Neuronal stem cell (in vitro differentiated cells): Measurements from ENCODE around the gene HDAC2.

Source experiments
- DNase-seq: peaks from one replicate; pipeline ENCODE4 v3.0.0-alpha.2; 2013; ENCODE audit warnings: low spot score
- H2AFZ ChIP-seq: one replicate; pipeline ENCODE4 v1.6.1; 2013; ENCODE audit warnings: mild to moderate bottlenecking, low read length, inconsistent platforms
- H2AK5ac ChIP-seq: 2 replicates; pipeline ENCODE4 v1.6.1; 2013; ENCODE audit warnings: low read depth, mild to moderate bottlenecking, inconsistent platforms, low read length, moderate library complexity, mixed read lengths
- H2BK120ac ChIP-seq: 2 replicates; pipeline ENCODE4 v1.6.1; 2013; ENCODE audit warnings: low read depth, mild to moderate bottlenecking, inconsistent platforms, low read length, moderate library complexity, mixed read lengths
- H2BK12ac ChIP-seq: one replicate; pipeline ENCODE4 v1.6.1; 2013; ENCODE audit warnings: low read length, inconsistent platforms
- H2BK15ac ChIP-seq: 2 replicates; pipeline ENCODE4 v1.6.1; 2013; ENCODE audit warnings: mild to moderate bottlenecking, low read length, inconsistent platforms, mixed read lengths
- H2BK5ac ChIP-seq: one replicate; pipeline ENCODE4 v1.6.1; 2013; ENCODE audit warnings: inconsistent platforms, mild to moderate bottlenecking, low read length, moderate library complexity
- H3K14ac ChIP-seq: one replicate; pipeline ENCODE4 v1.6.1; 2013; ENCODE audit warnings: low read length, inconsistent platforms
- H3K18ac ChIP-seq: 2 replicates; pipeline ENCODE4 v1.6.1; 2013; ENCODE audit warnings: low read length, inconsistent platforms
- H3K23ac ChIP-seq: 2 replicates; pipeline ENCODE4 v1.6.1; 2013; ENCODE audit warnings: low read depth, mild to moderate bottlenecking, mixed read lengths, low read length, inconsistent platforms; ENCODE audit not compliant: poor library complexity
- H3K27ac ChIP-seq: replicated peaks from 3 replicates; pipeline ENCODE4 v1.5.1; 2013; ENCODE audit warnings: low read length, inconsistent platforms
- H3K27me3 ChIP-seq, 3 experiments: 2 replicates each; pipeline ENCODE4 v1.6.1; 2013; ENCODE audit warnings: low read length in 3 of 3, mild to moderate bottlenecking in 2 of 3, inconsistent platforms in 1 of 3, low read depth in 1 of 3, mixed read lengths in 1 of 3, moderate library complexity in 1 of 3; ENCODE audit not compliant: control insufficient read depth in 3 of 3, insufficient read depth in 3 of 3
- H3K36me3 ChIP-seq, 2 donors: replicated peaks in 1 of 2; 2 replicates each; pipeline ENCODE4 v1.6.1; 2013; ENCODE audit warnings: low read length in 2 of 2; ENCODE audit not compliant: control insufficient read depth in 2 of 2, insufficient read depth in 2 of 2
- H3K4ac ChIP-seq: 2 replicates; pipeline ENCODE4 v1.6.1; 2013; ENCODE audit warnings: inconsistent platforms, mild to moderate bottlenecking, low read length, moderate library complexity
- H3K4me1 ChIP-seq, 2 donors: 1 replicate in 1 of 2; 2 replicates in 1 of 2; pipeline ENCODE4 v1.6.1; 2013; ENCODE audit warnings: low read length in 2 of 2, low read depth in 1 of 2; ENCODE audit not compliant: control insufficient read depth in 2 of 2, insufficient read depth in 1 of 2
- H3K4me2 ChIP-seq: one replicate; pipeline ENCODE4 v1.6.1; 2013; ENCODE audit warnings: mild to moderate bottlenecking, low read length, inconsistent platforms; ENCODE audit not compliant: insufficient read depth, poor library complexity, severe bottlenecking
- H3K4me3 ChIP-seq, 2 donors: 2 replicates each; pipeline ENCODE4 v1.5.1; 2013; ENCODE audit warnings: low read length in 2 of 2, mild to moderate bottlenecking in 2 of 2, inconsistent platforms in 1 of 2, moderate library complexity in 1 of 2
- H3K79me1 ChIP-seq: one replicate; pipeline ENCODE4 v1.6.1; 2013; ENCODE audit warnings: low read depth, mild to moderate bottlenecking, inconsistent platforms, low read length, moderate library complexity
- H3K9ac ChIP-seq: one replicate; pipeline ENCODE4 v1.6.1; 2013; ENCODE audit warnings: mild to moderate bottlenecking, low read depth, low read length, inconsistent platforms; ENCODE audit not compliant: poor library complexity
- H3K9me3 ChIP-seq, 2 donors: replicated peaks in 1 of 2; 2 replicates each; pipeline versions ENCODE3 to v1.6.1; 2013; ENCODE audit warnings: low read length in 2 of 2, mild to moderate bottlenecking in 2 of 2, inconsistent platforms in 1 of 2, low read depth in 1 of 2, mixed read lengths in 1 of 2, moderate library complexity in 1 of 2; ENCODE audit not compliant: control insufficient read depth in 2 of 2, insufficient read depth in 1 of 2
- H4K8ac ChIP-seq: one replicate; pipeline ENCODE4 v1.6.1; 2013; ENCODE audit warnings: low read depth, mild to moderate bottlenecking, inconsistent platforms, low read length, moderate library complexity
- H4K91ac ChIP-seq: one replicate; pipeline ENCODE4 v1.6.1; 2013; ENCODE audit warnings: low read length, low read depth, mild to moderate bottlenecking, inconsistent platforms; ENCODE audit not compliant: poor library complexity
- WGBS, 2 donors: extraction: QIAGEN DNeasy Blood & Tissue Kit; methylation state at CpG; one replicate each; pipeline ENCODE4 v1.1.7; 2013; ENCODE audit warnings: missing lambda C conversion rate in 2 of 2, mixed read lengths in 1 of 2; ENCODE audit not compliant: insufficient read length in 2 of 2, insufficient replicate concordance in 1 of 2; ENCODE audit errors: extremely low coverage in 2 of 2; 5-methylcytosine and 5-hydroxymethylcytosine counted together

The HDAC2 gene

DNA sequence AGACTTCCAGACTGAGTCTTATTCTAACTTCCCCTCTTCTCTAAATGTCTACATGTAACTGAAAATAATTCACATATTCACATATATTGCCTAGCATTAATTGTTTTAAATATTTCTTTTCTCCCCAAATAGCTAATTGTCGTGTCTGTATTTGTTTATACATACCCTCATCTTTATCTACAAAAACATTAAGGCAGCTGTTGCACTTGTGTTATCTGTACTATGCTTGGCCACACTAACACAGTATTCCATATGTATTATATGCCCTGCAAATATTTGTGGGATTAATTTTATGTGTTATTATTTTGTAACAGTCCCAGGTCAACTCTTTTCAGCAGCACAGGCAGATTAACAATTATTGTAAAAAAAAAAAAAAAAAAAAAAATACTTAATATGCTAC is 11.7 kb downstream of the HDAC2 start:
- no CpG with 5 or more reads among the region's 1 CpG for WGBS, 2 donors
- Histone ChIP-seq H4K8ac (no peak overlapping the region), H3K4ac (no peak overlapping the region), H3K14ac (no peak overlapping the region), H3K4me2 (no peak overlapping the region), H2BK15ac (no peak overlapping the region), H3K18ac (no peak overlapping the region), H2AFZ (no peak overlapping the region), H3K4me1 (no peaks in the 10 kb centered on the region), H3K27ac (no peak overlapping the region), H3K79me1 (peaks cover 2% of the 10 kb centered on the region), H4K91ac (no peak overlapping the region), H2BK12ac (no peak overlapping the region), H3K9ac (no peak overlapping the region), H3K27me3 (no peaks in the 10 kb centered on the region), H3K36me3 (peaks cover 7 to 85% of the 10 kb centered on the region in 2 donors), H2BK120ac (no peak overlapping the region), H2AK5ac (no peak overlapping the region), H3K9me3 (peaks cover under 1 to 19% of the 10 kb centered on the region in 2 donors), H3K4me3 (no peak overlapping the region), H3K23ac (no peak overlapping the region), H2BK5ac (no peak overlapping the region)
- DNase-seq = no peak

- no peaks in the 10 kb centered on the region for H3K27me3 ChIP-seq
- H2AK5ac ChIP-seq = no peak overlapping the region
- peaks cover 12 to 100% of the 10 kb centered on the region in 2 donors for H3K36me3 ChIP-seq
- H4K8ac ChIP-seq = no peak overlapping the region
- no peak overlapping the region for H2BK15ac ChIP-seq
- no peak overlapping the region for H3K27ac ChIP-seq
- H2BK12ac ChIP-seq = no peak overlapping the region
- no peak overlapping the region for H3K14ac ChIP-seq
- peaks cover 2% of the 10 kb centered on the region for H3K79me1 ChIP-seq
- no peaks in the 10 kb centered on the region for H3K4me1 ChIP-seq
- no peak overlapping the region for H3K18ac ChIP-seq
- H3K9ac ChIP-seq = no peak overlapping the region
- H3K4me2 ChIP-seq = no peak overlapping the region
- WGBS, 2 donors = no CpG with 5 or more reads among the region's 1 CpG
- no peak overlapping the region for H2AFZ ChIP-seq
- no peak overlapping the region for H3K4ac ChIP-seq
- no peak overlapping the region for H3K4me3 ChIP-seq
- no peak for DNase-seq
- H3K9me3 ChIP-seq = peaks cover 0 to 4% of the 10 kb centered on the region in 2 donors
- H3K23ac ChIP-seq = no peak overlapping the region
- H2BK5ac ChIP-seq = no peak overlapping the region
- H2BK120ac ChIP-seq = no peak overlapping the region
- no peak overlapping the region for H4K91ac ChIP-seq
These were observed 16.3 kb downstream of the HDAC2 start for GRCh38 chr6:113954653-113955052.

GRCh38 chr6:113953346-113953745 is 17.6 kb downstream of the HDAC2 start:
- Histone ChIP-seq H2BK15ac (no peak overlapping the region), H2BK5ac (no peak overlapping the region), H3K79me1 (peaks cover 2% of the 10 kb centered on the region), H2AFZ (no peak overlapping the region), H3K23ac (no peak overlapping the region), H2AK5ac (no peak overlapping the region), H3K18ac (no peak overlapping the region), H3K27ac (no peak overlapping the region), H3K4me1 (no peaks in the 10 kb centered on the region), H4K91ac (no peak overlapping the region), H3K4me2 (no peak overlapping the region), H3K36me3 (peaks cover 13 to 100% of the 10 kb centered on the region in 2 donors), H3K27me3 (no peaks in the 10 kb centered on the region), H2BK12ac (no peak overlapping the region), H4K8ac (no peak overlapping the region), H3K9ac (no peak overlapping the region), H3K4ac (no peak overlapping the region), H3K9me3 (no peaks in the 10 kb centered on the region), H3K4me3 (no peak overlapping the region), H3K14ac (no peak overlapping the region), H2BK120ac (no peak overlapping the region)
- no peak for DNase-seq

GRCh38 chr6:113949499-113949898 is 21.4 kb downstream of the HDAC2 start:
- Histone ChIP-seq H4K91ac (no peak overlapping the region), H2BK15ac (no peak overlapping the region), H2AFZ (no peak overlapping the region), H2BK12ac (no peak overlapping the region), H2BK5ac (no peak overlapping the region), H4K8ac (no peak overlapping the region), H3K36me3 (peaks cover 16 to 100% of the 10 kb centered on the region in 2 donors), H3K9me3 (no peaks in the 10 kb centered on the region), H3K4ac (no peak overlapping the region), H3K27me3 (no peaks in the 10 kb centered on the region), H3K23ac (no peak overlapping the region), H2BK120ac (no peak overlapping the region), H3K79me1 (no peaks in the 10 kb centered on the region), H3K18ac (no peak overlapping the region), H3K27ac (no peak overlapping the region), H2AK5ac (no peak overlapping the region), H3K4me3 (no peak overlapping the region), H3K4me2 (no peak overlapping the region), H3K14ac (no peak overlapping the region), H3K9ac (no peak overlapping the region), H3K4me1 (no peaks in the 10 kb centered on the region)
- DNase-seq = no peak
- WGBS, 2 donors = no CpG with 5 or more reads among the region's 8 CpGs
